GM04504 (cell line): ENCODE measurements around the gene LAMC2.
"Not testable (repeated sequence)": the region's sequence is repeated elsewhere in the genome, so short reads cannot be mapped to it uniquely, and the experiment has no call there.

Experiments
- DNase-seq: peaks from one replicate; pipeline ENCODE4 v3.0.0-alpha.2; 2012; ENCODE audit warnings: low read depth

Gene LAMC2

GRCh38 chr1:183263886-183264602 lies 78.0 kb downstream of the LAMC2 start:
- no peak for DNase-seq

GRCh38 chr1:183267646-183268431 lies 81.8 kb downstream of the LAMC2 start:
- DNase-seq = peak; percentile 88

- peak; percentile 65 for DNase-seq
Measured at GRCh38 chr1:183270541-183271141, 84.6 kb downstream of the LAMC2 start.

- DNase-seq = peak; percentile 82
Measured at GRCh38 chr1:183272390-183272848, 86.4 kb downstream of the LAMC2 start.

- DNase-seq = no peak
Measured at GRCh38 chr1:183273300-183273699, 87.2 kb downstream of the LAMC2 start.

GRCh38 chr1:183273984-183274383 lies 87.9 kb downstream of the LAMC2 start:
- DNase-seq = not testable (repeated sequence)

GRCh38 chr1:183274836-183275235 lies 88.8 kb downstream of the LAMC2 start:
- no peak for DNase-seq

GRCh38 chr1:183275322-183275721 lies 89.3 kb downstream of the LAMC2 start:
- no peak for DNase-seq

GRCh38 chr1:183276386-183277080 lies 90.5 kb downstream of the LAMC2 start:
- DNase-seq = no peak

GRCh38 chr1:183277821-183278738 lies 92.0 kb downstream of the LAMC2 start:
- no peak for DNase-seq

- peak; percentile 53 for DNase-seq
Measured at GRCh38 chr1:183278739-183279591, 92.9 kb downstream of the LAMC2 start.

GRCh38 chr1:183279835-183280234 lies 93.8 kb downstream of the LAMC2 start:
- no peak for DNase-seq

- DNase-seq = peak; percentile 45
Measured at GRCh38 chr1:183281039-183281438, 95.0 kb downstream of the LAMC2 start.

- DNase-seq = peak; percentile 79
Measured at GRCh38 chr1:183281553-183282091, 95.6 kb downstream of the LAMC2 start.

- no peak for DNase-seq
Measured at GRCh38 chr1:183282101-183282855, 96.2 kb downstream of the LAMC2 start.

- DNase-seq = no peak
Measured at GRCh38 chr1:183283286-183283685, 97.2 kb downstream of the LAMC2 start.

GRCh38 chr1:183284086-183284485 lies 98.0 kb downstream of the LAMC2 start:
- no peak for DNase-seq

- no peak for DNase-seq
Measured at GRCh38 chr1:183285256-183285655, 99.2 kb downstream of the LAMC2 start.

GRCh38 chr1:183285746-183286145 lies 99.7 kb downstream of the LAMC2 start:
- no peak for DNase-seq
